T1000 (cell line): ENCODE data around the gene ATF7.
"Not testable (repeated sequence)": the region's sequence is repeated elsewhere in the genome, so short reads cannot be mapped to it uniquely, and the experiment has no call there.

Experiments
- DNase-seq: peaks from one replicate; lab custom pipeline; 2025; ENCODE audit warnings: mixed read lengths; lab: John Stamatoyannopoulos, UW

ATF7 gene

DNA sequence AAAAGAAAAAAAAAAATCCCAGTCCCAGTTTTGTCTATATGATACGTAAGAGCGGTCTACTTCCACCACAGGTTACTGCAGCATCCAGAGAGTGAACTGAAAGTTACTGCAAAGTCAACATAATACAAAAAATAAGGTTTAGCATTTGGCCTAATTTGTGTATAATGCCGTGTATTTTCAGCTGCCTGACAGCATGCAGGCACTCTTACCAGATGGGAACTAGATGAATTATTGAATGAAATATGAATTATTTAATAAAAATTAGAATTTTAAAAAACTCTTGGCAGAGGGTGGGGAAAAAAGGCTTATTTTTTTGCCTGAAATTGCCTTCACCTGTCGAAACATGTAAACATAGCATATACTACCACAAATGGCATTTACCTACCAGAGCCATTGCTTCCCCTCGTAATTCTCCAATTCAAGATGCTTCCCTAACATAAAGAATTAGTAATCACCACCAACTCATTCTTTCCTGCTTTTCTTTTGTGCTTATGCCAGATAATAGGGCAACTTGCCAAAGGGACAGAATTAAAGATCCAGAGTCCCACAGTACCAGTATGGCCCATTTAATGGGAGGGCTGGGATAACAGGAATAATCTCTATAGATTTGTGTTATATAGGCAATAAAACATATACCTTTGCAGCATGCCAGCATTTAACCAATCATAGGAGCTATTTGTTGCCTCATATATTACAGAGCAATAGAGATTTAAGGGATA is 31.1 kb downstream of the ATF7 start:
- no peak for DNase-seq

- DNase-seq: no peak
Observed at GRCh38 chr12:53593707-53594106, 32.5 kb downstream of the ATF7 start.

DNA sequence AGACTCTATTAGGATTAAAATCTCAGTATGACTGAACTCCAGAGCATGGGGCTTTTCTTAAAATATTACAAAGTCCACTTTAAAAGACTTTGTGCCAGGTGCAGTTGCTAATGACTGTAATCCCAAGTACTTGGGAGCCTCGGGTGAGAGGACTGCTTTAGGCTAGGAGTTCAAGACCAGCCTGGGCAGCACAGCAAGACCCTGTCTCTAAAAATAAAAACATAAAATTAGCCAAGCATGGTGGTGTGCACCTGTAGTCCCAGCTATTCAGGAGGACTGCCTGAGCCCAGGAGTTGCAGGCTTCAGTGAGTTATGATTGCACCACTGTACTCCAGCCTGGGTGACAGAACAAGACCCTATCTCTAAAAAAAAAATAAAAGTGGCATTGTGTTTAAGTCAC is 33.2 kb downstream of the ATF7 start:
- DNase-seq: no peak

- DNase-seq: no peak
Observed at GRCh38 chr12:53592426-53592825, 33.8 kb downstream of the ATF7 start.

DNA sequence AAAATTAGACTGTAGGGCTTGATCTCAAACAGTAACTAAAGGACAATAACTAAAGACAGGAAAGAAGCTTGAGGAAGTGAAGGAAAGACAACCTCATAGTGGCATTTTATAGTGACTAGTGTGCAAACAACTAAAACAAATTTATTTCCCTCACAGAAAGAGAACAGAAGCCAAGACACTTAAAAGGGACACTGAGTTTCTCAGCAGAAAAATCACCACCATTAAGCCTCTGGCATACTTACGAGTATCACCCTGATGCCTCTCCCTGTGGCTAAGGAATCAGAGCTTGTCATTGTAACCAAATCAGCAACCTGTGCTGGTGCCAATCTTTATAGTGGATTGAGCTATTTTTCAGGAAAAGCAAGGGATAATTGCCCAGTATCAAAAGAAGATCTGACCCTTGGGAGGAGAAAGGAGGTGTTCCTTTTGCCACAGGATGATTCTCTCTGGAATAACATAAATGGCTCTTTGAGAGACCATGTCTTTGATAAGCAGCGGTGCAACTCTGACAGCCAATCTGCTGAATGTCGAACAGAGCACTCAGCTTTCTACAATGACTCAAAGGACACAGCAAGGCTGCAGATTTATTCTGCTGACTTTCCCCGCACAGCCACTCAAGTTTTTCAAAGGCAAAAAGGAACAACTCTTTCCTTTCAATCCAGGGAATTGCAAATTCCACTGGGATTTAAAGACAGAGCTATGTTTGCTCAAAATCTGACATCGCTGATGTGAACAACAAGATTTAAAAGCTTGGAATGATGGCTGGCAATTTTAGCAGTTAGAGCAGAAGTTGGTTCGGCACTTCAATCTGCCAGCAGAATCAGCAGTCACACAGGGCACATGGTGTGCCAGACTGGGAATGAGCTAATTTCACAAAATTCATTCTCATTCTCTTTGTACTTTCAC is 34.6 kb downstream of the ATF7 start:
- no peak for DNase-seq

DNA sequence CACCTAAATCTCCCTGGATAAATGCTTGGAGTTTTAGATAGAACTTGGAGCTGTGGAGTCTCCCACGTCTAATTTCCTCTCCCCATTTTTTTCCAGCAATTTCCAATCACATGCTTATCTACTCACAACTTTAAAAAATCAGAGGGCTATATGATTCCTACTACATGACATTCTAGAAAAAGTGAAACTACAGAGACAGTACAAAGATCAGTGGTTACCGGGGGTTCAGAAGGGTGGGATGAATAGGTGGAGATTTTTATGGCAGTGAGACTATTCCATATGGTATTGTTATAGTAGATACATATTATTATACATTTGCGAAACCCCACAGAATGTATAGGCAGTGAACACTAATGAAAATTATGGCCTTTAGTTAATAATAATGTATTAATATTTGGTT is 35.5 kb downstream of the ATF7 start:
- DNase-seq: no peak

GRCh38 chr12:53589915-53590314 is 36.3 kb downstream of the ATF7 start:
- DNase-seq: no peak

- no peak for DNase-seq
Observed at GRCh38 chr12:53589423-53589822, 36.8 kb downstream of the ATF7 start.

- DNase-seq: no peak
Observed at GRCh38 chr12:53588123-53588522, 38.1 kb downstream of the ATF7 start.

GRCh38 chr12:53586745-53587144 is 39.4 kb downstream of the ATF7 start:
- no peak for DNase-seq

DNA sequence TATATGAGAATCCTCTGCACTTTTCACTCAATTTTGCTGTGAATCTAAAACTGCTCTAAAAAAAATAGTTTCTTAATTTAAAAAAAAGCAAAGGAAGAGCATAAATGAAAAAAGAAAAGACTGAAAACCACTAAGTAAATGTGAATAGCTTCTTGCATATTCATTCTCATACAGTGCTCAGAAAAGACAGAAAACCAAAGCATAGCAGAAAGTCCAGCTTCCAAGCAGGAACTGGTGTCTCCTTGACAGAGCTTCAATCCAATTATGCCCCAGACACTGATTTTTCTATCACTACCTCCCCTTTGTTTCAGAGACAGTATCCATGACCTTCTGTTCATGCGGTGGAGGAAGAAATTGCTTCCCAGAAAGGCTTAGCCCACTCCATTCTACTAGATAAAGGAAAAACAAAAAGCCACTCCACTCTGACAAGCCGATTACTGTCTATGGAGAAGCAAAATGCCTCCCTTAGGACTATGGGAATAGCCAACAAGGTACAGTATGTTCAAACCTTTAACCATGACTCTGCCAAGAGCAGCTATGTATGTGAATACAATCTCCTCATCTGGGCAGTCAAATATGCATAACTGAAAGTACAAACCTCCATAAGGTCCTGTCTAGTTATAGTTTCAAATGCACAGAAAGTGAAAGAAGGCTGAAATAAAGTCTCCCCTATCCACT is 40.6 kb downstream of the ATF7 start:
- DNase-seq: no peak

DNA sequence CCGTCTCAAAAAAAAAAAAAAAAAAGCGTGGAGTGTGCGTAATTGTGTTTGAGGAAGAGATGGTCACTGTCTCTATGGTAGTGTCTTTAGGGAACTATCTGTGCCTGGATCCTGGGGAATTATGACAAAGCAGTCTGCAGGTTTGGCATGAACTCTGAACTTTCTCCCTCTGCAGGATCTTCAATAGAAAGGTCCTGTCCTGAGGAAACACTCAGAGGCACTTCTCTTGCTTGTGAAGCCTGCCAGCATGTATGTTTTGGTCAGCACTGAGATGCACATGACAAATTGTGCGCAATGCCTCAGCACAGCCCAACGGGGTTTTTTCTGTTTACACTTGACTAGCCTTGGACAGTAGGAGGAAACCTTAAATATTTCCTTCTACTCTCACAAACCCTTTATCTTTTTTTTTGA is 46.6 kb downstream of the ATF7 start:
- DNase-seq: no peak

- no peak for DNase-seq
Observed at GRCh38 chr12:53578783-53579182, 47.4 kb downstream of the ATF7 start.

DNA sequence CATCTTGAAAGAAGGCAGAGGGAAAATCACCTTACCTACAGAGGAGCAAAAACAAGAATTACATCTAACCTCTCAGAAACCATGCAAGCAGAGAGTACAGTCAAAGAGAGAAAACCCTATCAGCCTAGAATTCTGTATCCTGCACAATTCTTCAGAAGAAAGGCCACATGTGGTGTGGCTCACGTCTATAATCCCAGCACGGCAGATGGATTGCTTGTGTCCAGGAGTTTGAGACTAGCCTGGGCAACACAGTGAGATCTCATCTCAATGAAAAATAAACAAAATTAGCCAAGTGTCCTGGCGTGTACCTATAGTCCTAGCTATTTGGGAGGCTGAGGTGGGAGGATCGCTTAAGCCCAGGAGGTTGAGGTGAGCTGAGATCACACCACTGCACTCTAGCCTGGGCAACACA is 48.2 kb downstream of the ATF7 start:
- DNase-seq: no peak

GRCh38 chr12:53575502-53576249 is 50.5 kb downstream of the ATF7 start:
- DNase-seq: peak; percentile 4

DNA sequence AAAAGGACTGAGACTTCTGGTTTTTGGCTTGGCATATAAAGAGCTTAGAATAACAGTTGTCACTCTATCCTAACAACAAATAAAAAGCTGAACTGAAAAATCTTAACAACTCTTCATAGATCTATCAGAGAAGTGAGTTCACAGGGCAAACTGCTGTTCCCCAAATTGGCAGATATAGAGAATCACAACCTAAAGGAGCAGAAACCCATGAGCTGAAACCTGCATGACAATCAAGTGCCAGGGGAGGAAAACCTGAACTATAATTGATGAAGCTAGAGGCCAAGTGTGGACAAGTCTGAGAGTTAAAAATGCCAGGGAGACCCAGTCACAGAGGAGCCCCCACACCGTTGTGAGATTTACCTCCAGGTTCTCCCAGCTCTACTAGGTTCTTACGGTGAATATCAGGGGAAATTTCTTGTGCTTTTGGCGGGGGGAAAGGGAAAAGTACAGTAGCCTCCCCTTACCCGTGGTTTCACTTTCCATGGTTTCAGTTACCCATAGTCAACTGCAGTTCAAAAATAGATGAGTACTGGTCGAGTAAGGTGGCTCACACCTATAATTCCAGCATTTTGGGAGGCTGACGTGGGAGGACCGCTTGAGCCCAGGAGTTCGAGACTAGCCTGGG is 53.9 kb downstream of the ATF7 start:
- no peak for DNase-seq

- DNase-seq: no peak
Observed at GRCh38 chr12:53571295-53571694, 54.9 kb downstream of the ATF7 start.

- DNase-seq: no peak
Observed at GRCh38 chr12:53568809-53569557, 57.2 kb downstream of the ATF7 start.

DNA sequence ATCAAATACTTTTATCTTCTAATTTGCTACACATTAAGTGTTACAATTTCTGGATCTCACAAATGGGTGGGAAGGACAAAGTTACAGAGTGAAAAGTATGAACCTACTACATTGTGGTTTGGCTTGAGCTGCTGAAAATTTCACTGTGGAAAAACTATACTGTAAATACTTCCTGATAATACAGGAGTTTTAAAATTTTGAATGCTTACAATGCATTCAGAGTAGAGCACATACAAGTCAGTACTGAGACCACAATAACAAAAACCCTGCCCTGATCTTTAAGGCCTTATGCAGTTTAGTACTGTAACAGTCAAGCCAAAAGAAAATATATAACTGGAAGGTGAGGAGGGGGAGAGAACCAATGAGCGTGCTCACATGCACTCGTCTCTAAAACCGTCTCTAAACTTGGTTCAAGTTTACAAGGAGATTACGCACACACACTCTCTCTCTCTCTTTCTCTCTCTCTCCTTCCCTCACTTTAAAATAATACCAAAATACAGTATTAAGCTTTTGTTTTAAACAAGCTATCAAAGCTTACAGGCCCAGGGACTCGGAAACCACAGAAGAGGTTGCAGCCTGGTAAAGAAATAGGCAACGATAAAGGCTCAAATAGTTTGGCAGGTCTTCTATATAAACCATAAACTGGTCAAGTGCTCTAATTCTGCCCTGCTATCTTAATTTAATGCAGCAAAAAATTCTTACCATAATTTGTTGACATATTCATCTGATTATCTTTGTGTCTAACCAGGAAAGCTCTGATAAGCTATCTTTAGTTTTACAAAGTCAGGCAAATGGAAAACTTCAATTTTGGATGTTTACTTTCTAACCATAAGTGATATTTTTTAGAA is 58.0 kb downstream of the ATF7 start:
- DNase-seq: no peak

DNA sequence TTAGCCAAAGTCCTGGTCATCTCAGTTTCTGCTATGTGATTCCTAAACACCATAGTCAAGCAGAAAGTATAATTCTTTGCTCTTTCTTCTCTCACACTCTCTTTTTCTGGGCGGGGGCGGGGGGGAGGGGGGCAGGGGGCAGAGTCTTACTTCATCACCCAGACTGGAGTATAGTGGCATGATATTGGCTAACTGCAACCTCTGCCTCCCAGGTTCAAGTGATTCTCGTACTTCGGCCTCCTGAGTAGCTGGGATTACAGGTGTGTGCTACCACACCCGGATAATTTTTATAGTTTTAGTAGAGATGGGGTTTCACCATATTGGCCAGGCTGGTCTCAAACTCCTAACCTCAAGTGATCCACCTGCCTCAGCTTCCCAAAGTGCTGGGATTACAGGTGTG is 60.8 kb downstream of the ATF7 start:
- not testable (repeated sequence) for DNase-seq
